Measurements from ENCODE around the gene ELP2. TPM values are rescaled to one million over a fixed set of nuclear protein-coding genes. Genes with fewer than 3 reads are reported as not detected.

ELP2 gene
- total RNA-seq, 1 donor from 2014 or later, result 94.1 TPM

GRCh38 chr18:36152781-36153180 lies 23.1 kb downstream of the ELP2 start:
- DNase-seq (ENCODE audit: low read depth, low spot score), result no peak
- no peak overlapping the region for H3K4me3 Mint-ChIP-seq
- H3K4me1 Mint-ChIP-seq, result no peaks in the 10 kb centered on the region
- H3K27me3 Mint-ChIP-seq (ENCODE audit: low read depth), result no peaks in the 10 kb centered on the region
- H3K9me3 Mint-ChIP-seq, result no peaks in the 10 kb centered on the region
- no peak for TF ChIP-seq CTCF (conservative IDR thresholded peaks at IDR 0.05)
- peaks cover 13% of the 10 kb centered on the region for H3K36me3 Mint-ChIP-seq (ENCODE audit: low read depth)
- H3K27ac Mint-ChIP-seq (ENCODE audit: unreplicated experiment), result no peak overlapping the region

DNA sequence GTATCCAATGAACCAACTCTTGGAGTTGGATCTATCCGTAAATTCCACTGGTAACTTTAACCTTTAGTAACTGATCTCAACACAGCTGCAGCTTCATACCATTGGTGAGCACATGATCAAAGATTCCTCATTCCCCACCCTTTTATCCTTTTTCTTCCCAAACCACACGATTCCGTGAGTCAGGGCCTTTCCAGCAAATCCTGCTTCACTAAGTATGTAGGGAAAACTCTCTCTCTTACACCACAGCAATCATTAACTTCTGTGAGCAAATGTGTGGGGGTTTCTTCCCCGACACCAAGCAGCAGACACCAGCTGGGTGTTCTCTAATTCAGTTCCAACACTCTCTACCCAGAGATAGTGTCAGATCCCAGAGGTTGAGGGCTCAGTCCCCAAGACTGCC lies 23.5 kb downstream of the ELP2 start:
- Mint-ChIP-seq H3K9me3 (no peaks in the 10 kb centered on the region), H3K27ac (ENCODE audit: unreplicated experiment) (no peak overlapping the region), H3K4me3 (no peak overlapping the region), H3K27me3 (ENCODE audit: low read depth) (no peaks in the 10 kb centered on the region), H3K4me1 (no peaks in the 10 kb centered on the region), H3K36me3 (ENCODE audit: low read depth) (peaks cover 13% of the 10 kb centered on the region)
- TF ChIP-seq CTCF (conservative IDR thresholded peaks at IDR 0.05), result no peak
- DNase-seq (ENCODE audit: low read depth, low spot score), result no peak

DNA sequence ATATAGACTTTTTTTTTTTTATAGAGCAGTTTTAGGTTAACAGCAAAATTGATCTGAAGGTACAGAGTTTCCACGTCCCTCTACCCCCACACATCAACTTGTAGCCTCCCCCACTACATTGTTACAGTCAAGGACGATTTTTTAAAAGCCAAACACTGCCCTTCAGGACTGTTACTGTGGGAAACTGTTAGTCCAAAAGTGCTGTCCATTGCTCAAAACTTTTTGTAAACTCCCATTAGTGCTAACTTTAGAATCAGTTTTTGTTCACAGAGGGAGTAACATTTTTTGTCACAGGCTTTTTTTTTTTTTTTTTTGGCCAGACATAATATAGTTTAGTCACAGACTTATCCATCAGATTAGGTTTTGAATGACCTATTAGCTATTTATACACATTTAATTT lies 24.1 kb downstream of the ELP2 start:
- H3K4me3 Mint-ChIP-seq, result no peak overlapping the region
- H3K4me1 Mint-ChIP-seq, result no peaks in the 10 kb centered on the region
- H3K27me3 Mint-ChIP-seq (ENCODE audit: low read depth), result no peaks in the 10 kb centered on the region
- TF ChIP-seq CTCF (conservative IDR thresholded peaks at IDR 0.05), result no peak
- DNase-seq (ENCODE audit: low read depth, low spot score), result no peak
- H3K36me3 Mint-ChIP-seq (ENCODE audit: low read depth), result peaks cover 13% of the 10 kb centered on the region
- no peaks in the 10 kb centered on the region for H3K9me3 Mint-ChIP-seq
- no peak overlapping the region for H3K27ac Mint-ChIP-seq (ENCODE audit: unreplicated experiment)

DNA sequence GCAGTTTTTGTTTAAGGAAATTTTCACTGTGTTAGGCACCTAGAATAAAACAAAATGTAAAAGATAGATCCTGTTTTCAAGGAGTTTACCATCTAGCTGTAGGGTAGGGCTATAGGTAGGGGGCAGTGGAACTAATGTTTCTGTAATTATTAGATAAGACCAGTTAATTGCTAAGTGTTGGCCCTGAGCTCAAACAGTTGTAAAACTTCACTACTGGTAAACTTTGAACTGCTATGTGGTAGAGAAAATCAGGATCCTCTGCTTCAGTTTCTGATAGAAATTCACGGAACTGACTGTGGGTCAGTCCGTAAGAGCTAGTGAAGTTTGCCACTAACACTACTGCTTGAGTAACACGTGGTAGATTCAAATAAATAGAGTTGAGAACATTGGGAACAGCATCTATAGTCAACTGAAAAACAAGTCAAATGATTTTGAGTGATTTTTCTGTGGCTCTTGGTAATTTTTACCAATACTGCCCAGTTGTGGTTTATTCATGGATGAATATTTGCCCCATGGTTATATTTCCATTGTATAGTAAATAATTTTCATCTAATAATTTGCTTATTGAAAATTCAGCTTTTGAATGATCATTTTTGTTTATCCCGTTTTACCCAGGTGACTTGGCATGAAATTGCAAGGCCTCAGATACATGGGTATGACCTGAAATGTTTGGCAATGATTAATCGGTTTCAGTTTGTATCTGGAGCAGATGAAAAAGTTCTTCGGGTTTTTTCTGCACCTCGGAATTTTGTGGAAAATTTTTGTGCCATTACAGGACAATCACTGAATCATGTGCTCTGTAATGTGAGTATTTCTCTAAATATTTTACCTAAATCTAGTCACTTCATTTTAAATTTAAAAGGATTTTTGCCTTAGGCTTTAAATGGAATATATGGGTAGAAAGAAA lies 26.4 kb downstream of the ELP2 start:
- no peak overlapping the region for H3K27ac Mint-ChIP-seq (ENCODE audit: unreplicated experiment)
- no peak for DNase-seq (ENCODE audit: low read depth, low spot score)
- no peak overlapping the region for H3K4me3 Mint-ChIP-seq
- no peaks in the 10 kb centered on the region for H3K9me3 Mint-ChIP-seq
- no peaks in the 10 kb centered on the region for H3K4me1 Mint-ChIP-seq
- H3K27me3 Mint-ChIP-seq (ENCODE audit: low read depth), result no peaks in the 10 kb centered on the region
- no peak for TF ChIP-seq CTCF (conservative IDR thresholded peaks at IDR 0.05)
- H3K36me3 Mint-ChIP-seq (ENCODE audit: low read depth), result peaks cover 17% of the 10 kb centered on the region

GRCh38 chr18:36157441-36157840 lies 27.7 kb downstream of the ELP2 start:
- Mint-ChIP-seq H3K27ac (ENCODE audit: unreplicated experiment) (no peak overlapping the region), H3K4me3 (no peak overlapping the region), H3K36me3 (ENCODE audit: low read depth) (peaks cover 17% of the 10 kb centered on the region), H3K9me3 (no peaks in the 10 kb centered on the region), H3K27me3 (ENCODE audit: low read depth) (no peaks in the 10 kb centered on the region), H3K4me1 (no peaks in the 10 kb centered on the region)
- no peak for DNase-seq (ENCODE audit: low read depth, low spot score)
- TF ChIP-seq CTCF (conservative IDR thresholded peaks at IDR 0.05), result no peak
